ENCODE results near the gene NCKAP1.
"Not testable (repeated sequence)": the region's sequence is repeated elsewhere in the genome, so short reads cannot be mapped to it uniquely, and the experiment has no call there.

The NCKAP1 gene, protein sequence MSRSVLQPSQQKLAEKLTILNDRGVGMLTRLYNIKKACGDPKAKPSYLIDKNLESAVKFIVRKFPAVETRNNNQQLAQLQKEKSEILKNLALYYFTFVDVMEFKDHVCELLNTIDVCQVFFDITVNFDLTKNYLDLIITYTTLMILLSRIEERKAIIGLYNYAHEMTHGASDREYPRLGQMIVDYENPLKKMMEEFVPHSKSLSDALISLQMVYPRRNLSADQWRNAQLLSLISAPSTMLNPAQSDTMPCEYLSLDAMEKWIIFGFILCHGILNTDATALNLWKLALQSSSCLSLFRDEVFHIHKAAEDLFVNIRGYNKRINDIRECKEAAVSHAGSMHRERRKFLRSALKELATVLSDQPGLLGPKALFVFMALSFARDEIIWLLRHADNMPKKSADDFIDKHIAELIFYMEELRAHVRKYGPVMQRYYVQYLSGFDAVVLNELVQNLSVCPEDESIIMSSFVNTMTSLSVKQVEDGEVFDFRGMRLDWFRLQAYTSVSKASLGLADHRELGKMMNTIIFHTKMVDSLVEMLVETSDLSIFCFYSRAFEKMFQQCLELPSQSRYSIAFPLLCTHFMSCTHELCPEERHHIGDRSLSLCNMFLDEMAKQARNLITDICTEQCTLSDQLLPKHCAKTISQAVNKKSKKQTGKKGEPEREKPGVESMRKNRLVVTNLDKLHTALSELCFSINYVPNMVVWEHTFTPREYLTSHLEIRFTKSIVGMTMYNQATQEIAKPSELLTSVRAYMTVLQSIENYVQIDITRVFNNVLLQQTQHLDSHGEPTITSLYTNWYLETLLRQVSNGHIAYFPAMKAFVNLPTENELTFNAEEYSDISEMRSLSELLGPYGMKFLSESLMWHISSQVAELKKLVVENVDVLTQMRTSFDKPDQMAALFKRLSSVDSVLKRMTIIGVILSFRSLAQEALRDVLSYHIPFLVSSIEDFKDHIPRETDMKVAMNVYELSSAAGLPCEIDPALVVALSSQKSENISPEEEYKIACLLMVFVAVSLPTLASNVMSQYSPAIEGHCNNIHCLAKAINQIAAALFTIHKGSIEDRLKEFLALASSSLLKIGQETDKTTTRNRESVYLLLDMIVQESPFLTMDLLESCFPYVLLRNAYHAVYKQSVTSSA

DNA sequence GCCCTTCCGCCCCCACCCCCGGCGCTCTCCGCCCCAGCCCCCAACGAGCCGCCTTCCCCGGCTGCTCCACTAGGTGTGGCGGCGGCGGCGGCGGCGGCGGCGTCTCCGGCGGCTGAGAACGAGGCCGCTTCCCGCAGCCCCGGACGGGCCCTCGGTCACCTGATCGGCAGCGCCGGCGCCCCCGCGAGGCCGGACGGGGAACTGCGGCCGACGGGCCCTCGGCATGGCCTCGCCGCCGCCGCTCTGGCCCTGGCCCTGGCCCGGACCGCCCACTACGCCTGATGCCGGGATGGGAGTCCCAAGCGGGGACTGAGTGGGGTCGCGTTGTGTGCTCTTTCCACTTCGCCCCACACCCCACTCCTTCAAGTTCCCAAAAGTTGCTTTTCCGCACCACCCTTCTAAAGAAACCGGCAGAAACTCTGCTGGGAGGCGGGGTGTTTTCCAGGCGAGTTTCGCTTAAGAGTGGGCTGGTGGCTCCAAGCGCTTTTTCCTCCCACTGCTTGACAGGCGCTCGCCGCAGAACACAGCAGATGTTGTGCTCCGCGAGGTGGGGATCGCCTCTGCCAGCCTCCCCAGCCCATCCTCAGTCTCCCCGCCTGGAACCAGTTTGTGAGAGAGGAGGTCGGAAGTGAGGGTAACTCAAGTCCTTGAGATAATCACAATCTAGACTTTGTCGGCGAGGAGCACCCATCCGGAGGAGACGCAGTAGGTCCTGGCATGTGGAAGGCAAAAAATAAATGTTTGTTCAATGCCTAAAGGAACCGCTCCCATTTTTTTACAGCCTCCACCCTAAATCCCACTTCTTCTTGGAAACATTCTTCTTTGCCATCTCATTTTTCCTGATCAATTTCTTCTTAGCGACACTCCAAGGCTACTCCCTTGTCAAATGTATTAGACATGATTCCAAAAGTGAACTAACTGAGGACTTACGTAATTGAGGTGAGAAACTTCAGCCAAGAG, at the start of gene NCKAP1:
TSS of gene NCKAP1 (minus strand) at position 117 of the 960 bp plus-strand sequence. CDS start 358 bp downstream, outside the sequence.
- peak; percentile 32 to 92 (median 74) for DNase-seq

DNA sequence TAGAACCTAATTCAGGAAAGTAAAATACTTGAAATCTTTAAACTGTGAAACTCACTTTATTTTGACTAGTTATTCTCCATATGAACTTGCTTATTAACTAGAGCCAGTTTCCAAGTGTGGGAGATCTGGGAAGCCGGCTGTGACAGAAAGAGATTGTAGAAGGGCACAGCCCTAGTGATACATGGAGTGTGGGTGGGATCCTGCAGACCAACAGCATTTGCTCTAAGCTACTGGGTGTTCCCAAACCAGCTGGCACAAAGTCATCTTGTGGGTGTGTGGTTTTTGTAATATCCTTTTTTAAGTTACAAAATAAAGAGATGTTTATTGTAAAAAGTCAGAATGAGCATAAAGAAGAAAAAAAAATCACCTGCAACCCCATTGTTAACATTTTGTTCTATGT, 43.7 kb upstream of the NCKAP1 start:
- DNase-seq, result no peak

DNA sequence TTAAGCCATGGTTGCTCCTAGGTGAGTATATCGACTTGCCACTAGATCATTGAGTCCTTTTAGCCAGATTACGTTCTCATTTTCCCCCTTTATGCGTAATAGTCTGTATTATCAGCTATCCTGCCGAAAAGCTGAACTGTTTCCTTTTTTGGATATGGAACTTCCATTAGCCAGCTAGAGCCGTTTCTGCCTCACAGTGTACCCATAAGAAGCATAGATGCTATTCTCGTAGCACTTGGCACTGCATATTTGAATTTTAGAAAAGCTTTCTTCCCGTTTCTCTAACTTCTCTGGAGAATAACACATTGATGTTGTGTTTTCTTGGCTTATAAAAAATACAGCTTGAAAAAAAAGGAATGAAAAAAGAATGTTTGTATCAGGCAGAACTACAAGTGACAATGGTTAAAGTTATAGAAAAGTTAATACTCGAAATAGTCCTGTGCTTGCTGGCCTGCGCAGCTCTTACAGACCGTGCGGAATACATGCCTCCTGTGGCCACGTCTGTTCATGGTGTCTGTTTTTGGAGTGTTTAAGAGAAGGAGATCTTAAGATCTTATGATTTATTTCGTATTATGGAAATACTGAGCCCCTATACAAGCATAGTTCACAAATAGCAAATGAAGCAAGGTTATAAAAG, 41.0 kb upstream of the NCKAP1 start:
- peak in 1 of 14 donors; percentile 81 for DNase-seq

DNA sequence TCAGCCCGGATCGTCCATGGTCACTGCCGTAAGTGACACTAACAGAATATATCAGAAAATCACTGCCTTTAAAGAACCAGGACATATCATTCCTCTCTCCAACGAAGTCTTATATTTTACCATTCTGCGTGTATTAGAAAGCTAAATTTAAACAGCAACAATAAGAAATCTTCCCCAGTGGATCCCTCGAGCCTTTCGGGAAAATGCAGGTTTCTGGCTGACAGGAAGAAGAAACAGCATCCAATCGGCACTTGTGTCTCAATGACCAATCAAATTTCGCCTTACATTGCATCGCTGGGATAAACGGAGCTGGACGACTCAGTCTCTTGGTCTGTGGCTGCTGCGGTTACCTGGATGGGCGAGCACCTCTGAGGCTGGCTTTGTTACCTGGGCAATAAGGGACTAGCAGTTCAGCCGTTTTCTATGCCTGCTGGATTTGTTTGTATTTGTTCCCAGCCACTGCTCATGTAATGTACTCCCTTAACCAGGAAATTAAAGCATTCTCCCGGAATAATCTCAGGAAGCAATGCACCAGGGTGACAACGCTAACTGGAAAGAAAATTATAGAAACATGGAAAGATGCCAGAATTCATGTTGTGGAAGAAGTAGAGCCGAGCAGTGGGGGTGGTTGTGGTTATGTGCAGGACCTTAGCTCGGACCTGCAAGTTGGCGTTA, 40.3 kb upstream of the NCKAP1 start, which contains the start of gene DUSP19:
TSS of gene DUSP19 (plus strand) at position 284 of the 675 bp plus-strand sequence. CDS start at position 471, 187 bp downstream.
- DNase-seq, result peak; percentile 12 to 97 (median 84)

DNA sequence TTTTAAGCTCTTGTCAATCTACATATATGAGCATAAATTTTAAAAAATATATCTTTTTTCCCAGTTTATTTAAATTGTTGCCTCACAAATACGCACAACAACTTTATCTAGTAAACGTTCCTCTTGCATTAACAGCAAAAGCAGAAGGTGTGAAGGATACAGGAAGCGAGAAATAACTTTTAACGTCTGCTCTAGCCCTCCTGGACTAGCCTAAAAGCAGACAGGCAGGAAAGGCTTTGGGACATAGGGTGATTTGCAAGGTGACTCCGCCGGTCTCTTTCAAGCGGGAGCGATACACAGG, 39.9 kb upstream of the NCKAP1 start:
- peak in 4 of 14 donors; percentile 57 to 67 (median 63) for DNase-seq

DNA sequence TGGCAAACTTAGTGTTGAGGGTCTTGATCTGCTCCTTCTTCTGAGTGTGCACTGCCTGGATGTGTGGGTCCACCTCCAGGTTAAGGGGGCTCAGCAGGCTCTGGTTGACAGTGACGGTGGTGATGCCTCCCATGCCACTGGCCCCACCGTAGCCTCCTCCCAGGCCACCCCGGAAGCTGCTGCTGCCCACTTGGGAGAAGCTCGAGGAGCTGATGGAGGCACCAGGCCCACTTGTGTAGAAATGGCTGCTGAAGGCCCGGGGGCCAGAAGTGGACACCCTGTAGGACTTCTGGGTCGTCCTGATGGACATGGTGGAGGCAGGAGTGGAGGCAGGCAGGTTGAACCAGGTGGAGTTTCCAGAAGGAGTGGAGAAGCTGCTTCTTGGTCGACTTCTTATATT, 33.9 kb upstream of the NCKAP1 start:
- no peak for DNase-seq

DNA sequence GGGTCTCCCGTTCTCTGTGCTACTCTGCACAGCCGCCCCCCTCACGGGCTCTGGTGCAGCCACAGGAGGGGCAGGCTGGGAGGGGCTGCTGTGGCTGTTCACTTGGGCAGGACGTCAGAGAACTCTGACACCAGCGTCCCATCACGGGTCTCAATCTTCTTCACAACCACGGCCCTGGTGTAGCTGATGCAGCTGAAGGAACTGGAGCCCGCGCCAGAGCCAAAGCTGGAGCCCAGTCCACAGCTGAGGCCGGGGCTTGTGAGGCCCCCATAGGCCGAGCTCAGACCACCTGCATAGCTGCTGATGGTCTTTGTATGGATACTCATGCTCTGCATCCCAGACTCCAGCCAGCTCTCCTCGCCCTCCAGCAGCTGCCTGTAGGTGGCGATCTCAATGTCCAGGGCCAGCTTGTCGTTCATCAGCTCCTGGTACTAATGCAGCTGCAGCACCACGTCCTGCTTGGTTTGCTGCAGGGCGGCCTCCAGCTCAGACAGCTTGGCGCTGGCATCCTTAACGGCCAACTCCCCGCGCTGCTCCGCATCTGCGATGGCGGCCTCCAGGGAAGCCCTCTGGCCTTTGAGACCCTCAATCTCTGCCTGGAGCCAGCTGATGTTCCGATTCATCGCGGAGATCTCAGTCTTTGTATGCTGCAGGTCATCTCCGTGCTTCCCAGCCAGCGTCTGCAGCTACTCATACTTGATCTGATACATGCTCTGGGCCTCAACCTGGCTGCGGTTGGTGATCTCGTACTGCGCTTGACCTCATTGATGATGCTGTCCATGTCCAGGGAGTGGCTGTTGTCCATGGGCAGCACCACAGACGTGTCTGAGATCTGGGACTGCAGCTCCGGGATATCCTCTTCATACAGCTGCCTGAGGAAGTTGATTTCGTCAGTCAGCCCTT, 32.9 kb upstream of the NCKAP1 start:
- peak in 4 of 14 donors; percentile 2 to 13 (median 4) for DNase-seq

DNA sequence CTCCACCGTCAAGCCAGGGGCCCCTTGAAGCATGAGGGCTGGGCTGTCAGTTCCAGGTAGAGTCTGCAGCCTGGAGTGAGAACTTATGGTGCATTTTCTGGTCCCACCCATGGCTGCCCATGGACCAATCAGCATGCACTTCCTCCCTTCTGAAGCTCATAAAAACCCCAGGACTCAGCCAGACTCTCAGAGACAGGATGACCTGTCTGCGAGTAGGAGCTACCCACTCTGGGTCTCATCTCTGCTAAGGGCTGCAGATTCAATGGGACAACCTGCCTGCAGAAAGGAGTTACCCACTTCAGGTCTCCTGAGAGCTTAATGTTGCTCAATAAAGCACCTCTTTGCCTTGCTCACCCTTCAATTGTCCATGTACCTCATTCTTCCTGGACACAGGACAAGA, 30.9 kb upstream of the NCKAP1 start:
- no peak for DNase-seq

DNA sequence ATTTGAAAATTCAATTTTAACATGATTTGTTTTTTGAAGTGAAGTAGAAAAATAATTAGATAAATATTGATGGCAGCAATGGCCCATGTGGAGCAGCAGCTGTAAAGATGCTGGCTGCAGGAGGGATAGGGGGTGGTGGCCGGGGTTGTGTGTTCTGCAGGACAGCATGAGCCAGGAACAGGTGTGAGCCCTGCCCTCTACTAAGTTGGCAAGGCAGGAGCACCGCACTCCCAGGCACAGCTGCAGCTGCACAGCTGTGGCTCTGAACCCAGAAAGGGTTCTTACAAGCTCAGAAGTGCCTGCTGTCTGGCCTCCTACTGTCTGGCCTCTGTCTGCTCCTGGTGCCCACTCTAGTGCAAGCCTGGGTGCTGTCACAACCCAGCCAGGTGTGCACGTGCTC, 30.3 kb upstream of the NCKAP1 start:
- DNase-seq, result no peak

DNA sequence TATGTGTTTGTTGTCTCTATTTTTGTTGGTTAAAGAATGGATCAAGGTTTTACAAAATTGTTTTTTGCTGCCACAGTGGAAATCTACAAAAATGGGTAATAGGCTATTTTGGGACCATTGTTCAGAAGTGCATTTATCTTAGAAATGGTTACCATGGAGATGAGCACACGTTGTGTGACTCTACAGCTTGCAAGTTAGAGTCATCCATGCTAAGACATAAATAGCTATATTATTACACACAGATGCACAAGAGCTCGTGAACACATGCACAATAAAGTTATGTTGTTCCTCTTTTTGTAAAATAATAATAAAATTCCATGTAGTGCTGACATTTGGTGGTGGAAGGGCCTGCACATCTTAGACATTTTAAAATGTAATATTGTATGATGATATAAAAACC, 24.8 kb upstream of the NCKAP1 start:
- DNase-seq, result no peak

DNA sequence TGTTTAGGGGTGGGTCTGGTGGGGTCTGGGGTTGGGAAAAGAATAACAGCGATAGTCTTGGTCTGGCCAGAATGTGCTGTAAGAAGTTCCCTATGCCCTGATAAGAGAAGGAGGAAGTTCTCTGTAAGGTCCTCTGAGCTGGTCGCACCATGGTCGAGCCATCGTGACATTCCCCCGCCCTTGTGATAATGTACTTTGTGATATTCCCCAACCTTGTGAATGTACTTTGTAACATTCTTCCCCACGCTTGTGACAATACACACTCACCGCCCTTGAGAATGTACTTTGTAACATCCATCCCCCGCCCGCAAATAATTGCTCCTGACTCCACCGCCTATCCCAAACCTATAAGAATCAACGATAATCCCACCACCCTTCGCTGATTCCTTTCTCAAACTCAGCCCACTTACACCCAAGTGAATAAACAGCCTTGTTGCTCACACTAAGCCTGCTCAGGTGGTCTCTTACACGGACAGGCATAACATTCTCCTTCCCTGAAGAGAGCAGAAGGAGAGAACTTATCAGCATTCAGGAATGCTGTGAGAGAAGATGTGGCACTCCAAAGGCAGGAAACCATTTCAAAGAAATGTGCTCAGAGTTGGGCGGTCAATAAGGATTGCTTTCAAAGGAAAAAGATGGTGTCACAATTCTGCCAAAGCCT, 22.4 kb upstream of the NCKAP1 start:
- no peak for DNase-seq

DNA sequence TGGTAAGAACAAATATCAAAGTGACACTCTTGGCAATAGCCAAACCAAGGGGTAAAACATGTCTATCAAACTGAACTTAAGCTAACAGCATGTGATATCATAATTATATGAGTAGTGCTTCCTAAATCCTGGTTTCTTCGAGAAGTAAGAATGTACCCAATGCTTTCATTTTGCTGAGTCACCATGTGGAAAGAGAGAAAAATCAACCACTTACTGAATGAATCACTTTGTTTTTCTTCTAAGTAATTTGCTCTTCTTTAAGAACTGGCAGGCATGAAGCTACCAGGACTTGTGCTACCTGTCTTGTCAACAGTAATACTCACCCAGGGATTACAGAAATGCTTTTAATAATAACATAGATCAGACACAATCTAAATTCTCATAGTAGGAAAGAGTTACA, 21.3 kb upstream of the NCKAP1 start:
- DNase-seq, result no peak

DNA sequence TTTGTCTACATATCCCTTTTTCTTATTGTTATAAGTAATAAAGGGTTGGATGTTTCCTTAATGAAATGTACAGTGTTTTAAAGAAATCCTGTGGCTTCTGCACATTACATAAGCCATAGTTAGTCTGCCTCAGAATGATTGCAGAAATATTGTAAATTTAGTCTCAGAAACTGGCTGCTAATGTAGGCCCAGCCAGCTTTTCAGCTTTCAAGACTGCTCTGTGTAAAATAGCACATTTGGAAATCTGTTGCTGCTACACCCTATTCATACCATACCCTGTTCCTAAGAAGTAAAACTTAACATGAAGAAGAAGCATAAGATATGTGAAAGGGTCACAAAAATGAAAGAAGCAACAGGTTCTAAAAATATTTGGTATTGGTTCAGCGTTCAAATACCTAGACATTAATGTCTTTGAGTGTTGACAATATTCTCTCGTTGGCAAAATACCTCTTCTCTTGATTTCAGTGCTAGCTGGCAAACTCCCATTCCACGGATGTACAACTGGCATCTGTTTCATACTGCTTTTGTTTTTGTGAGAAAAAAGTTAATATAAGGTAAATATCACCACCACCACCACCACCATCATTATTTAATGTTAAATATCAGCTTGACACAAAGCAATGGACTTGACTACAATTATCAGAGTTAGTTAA, 19.2 kb upstream of the NCKAP1 start:
- no peak for DNase-seq

DNA sequence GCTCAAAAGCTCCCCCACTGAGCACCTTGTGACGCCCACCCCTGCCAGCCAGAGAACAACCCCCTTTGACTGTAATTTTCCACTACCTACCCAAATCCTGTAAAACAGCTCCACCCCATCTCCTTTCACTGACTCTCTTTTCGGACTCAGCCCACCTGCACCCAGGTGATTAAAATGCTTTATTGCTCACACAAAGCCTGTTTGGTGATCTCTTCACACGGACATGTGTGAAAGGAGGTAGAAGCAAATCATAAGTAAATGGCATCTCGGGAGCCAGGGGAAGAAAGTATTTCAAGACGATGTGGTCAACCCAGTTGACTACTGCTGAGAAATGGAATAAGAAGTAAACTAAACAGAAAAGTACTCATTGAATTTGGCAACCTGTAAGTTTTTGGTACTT, 11.2 kb upstream of the NCKAP1 start:
- no peak for DNase-seq

DNA sequence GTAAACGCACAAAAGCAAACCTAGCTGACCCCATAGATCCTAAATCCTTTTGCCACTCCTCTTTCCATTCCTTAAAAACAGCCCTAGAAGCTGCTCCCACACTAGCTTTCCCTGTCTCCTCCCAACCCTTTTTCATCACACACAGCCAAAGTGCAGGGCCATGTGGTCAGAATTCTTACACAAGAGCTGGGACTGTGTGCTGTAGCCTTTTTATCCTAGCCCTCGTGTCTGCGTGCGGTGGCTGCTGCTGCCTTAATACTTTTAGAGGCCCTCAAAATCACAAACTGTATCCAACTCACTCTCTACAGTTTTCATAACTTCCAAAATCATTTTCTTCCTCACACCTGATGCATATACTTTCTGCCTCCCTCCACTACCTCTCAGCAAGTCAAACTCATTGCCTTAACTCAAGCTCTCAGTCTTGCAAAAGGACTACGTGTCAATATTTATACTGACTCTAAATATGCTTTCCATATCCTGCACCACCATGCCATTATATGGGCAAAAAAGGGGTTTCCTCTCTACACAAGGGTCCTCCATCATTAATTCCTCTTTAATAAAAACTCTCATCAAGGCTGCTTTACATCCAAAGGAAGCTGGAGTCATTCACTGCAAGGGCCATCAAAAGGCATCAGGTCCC, 9.3 kb upstream of the NCKAP1 start:
- DNase-seq, result not testable (repeated sequence)

DNA sequence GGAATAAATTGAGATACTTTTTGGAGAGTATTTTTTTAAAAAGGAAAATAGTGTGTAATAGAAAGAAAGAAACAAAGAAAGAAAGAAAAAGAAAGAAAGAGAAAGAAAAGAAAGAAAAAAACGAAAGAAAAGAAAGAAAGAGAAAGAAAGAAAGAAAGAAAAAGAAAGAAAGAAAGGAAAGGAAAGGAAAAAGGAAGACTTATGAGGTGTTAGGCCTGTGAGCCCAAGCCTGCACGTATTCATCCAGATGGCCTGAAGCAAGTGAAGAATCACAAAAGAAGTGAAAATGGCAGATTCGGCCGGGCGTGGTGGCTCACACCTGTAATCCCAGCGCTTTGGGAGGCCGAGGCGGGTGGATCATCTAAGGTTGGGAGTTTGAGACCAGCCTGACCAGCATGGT, 5.3 kb upstream of the NCKAP1 start:
- DNase-seq, result not testable (repeated sequence)

DNA sequence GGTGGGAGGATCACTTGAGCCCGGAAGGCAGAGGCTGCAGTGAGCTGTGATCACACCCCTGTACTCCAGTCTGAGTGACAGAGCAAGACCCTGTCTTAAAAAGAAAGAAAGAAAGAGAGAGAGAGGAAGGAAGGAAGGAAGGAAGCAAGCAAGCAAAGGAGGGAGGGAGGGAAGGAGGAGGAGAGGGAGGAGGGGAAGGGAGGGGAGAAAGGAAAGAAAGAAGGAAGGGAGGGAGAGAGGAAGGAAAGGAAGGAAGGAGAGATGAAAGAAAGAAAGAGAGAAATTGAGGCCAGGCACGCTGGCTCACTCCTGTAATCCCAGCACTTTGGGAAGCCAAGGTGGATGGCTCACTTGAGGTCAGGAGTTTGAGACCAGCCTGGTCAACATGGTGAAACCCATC, 2.3 kb upstream of the NCKAP1 start:
- no peak for DNase-seq
